CD4-positive, alpha-beta T cell treated with Interleukin-15 for 1 hour (primary cell): Measurements from ENCODE around the gene EIF3L.
A peak's percentile ranks its signal among the peaks of the same experiment; 100 is the strongest.

Experiments used
- DNase-seq: peaks from one replicate; pipeline ENCODE4 v3.0.0-alpha.2; 2020

EIF3L gene

DNA sequence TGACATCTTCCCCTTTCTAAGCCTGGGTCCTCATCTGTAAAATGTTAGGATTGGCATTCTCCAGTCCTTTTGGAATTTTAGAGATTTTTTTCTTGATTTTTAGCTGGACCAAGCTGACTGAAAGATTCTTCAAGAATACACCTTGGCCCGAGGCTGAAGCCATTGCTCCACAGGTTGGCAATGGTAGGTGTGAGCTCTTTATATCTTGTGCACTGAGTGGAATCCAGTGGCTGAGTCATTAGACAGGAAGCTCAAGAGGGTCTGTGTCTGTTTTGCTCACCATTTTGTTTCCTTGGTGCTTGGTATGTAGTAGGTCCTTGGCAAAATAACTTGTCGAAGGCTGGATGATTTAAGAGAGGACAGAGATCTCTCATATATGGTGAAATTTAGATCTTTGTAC, 6.2 kb downstream of the EIF3L start:
- no peak for DNase-seq

DNA sequence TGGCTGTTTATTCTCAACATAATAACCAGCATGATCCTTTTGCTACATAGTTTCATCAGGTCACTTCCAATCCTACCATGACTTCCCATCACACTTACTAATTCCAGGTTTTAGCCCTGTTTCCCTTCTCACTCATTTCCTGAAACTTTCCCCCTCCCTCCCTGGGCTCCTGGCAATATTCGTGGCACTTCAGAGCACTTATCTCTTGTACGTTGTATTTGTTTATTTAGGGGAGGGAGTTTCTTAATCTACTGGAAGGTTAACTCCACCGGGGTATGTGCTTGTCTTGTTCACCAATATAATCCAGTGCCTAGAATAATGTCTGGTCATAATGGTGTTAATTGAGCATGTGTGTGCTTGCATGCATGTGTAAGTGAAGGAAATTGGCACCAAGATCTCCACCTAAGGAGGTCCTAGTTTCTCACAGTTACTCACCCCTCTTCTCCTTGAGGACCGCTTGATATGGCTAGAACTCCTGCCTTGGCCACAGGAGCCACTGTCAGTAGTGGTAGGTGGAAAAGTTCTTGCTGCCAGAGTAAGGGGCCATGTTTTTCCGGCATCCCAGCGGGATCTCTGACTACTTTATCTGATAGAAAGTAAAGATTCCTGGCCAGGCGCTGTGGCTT, 11.7 kb downstream of the EIF3L start:
- no peak for DNase-seq

DNA sequence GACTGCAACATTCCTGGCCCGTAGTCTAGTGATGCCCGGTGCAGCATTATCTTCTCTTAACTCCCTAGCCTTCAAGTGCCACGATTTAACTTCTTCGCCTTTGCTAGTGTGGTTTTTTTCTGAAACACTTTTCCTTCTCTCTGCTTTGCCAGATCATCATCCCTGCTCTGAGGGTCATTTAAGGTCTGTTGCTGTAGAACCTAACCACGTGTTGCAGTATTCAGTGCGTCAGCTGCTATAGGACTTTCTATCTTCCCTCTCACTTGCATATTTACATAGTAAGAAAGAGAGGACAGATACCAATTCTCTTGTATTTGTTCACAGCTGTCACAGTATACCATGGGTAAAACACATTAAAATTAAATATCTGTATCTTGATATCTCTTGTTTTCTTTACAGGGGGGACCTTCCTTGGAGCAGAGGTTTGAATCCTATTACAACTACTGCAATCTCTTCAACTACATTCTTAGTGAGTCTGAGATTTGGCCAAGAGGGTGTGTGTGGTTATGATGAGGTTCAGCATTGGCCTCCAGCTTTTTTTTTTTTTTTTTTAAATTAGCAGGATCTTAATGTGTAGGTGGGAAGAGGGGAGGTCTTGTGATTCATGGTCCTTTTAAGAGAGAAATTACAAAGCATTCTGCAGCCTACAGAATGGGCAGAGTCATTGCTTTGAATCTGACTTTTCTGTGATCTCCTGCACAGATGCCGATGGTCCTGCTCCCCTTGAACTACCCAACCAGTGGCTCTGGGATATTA, 13.5 kb downstream of the EIF3L start:
- no peak for DNase-seq

DNA sequence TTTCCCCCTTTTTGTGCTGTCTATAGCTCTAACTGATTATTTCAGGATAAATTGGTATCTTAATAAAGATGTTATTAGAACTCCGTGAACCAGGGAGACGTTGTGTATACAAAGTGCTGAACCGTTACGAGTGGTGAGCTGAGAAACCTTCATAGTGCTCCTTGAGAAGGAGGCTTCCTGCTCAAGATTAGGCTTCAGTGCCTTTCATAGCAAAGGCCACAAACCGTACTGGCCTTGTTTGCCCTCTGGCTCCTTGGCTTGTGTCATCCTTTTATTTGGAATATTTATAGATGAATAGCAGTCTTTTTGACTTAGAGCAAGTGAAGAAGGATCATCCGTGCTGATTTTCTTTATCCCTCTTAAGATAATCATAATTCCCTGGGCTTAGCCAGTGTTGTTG, 16.3 kb downstream of the EIF3L start:
- DNase-seq = no peak

DNA sequence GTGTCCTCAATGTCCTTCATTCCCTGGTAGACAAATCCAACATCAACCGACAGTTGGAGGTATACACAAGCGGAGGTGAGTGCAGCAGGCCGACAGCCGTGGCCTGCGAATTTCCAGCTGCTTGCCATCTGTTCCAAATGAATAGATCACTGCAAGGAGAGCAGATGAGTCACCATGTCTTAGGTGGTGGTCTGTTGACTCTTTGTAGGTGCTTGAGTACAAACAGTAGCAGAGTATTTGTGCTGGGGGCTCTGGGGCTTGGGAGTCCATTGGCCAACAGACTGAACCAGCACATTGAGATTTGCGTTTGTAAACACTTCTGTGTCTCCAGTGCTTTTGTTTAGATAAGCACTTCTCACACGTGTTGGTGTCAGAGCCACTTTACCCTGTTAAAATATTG, 21.1 kb downstream of the EIF3L start:
- DNase-seq = no peak

DNA sequence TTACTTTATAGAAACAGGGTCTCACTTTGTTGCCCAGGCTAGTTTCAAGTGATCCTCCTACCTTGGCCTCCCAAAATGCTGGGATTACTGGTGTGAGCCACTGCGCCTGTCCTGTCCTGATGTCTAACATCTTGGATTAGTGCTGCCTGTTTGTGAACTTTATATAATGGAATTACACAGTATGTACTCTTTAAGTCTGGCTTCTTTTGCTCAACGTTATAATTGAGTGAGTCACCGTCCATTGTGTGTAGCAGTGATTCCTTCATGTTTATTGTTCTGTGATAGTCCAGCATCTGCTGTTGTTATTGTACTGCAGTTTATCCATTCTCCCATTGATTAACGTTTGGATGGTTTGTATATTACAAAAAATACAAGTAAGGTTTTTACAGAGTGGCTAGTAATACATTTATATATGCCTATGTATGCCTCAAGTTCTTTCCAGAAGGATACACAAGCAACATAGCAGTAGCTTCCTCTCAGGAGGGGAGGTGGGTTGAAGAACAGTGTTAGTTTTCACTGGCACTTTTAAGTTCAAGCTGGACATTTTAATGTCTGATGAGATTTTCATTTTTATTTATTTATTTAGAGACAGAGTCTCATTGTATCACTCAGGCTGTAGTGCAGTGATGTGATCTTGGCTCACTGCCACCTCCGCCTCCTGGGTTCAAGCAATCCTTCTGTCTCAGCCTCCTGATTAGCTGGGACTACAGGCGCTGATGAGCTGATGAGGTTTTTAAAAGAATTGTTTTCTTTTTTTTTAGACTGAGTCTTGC, 31.6 kb downstream of the EIF3L start:
- no peak for DNase-seq

DNA sequence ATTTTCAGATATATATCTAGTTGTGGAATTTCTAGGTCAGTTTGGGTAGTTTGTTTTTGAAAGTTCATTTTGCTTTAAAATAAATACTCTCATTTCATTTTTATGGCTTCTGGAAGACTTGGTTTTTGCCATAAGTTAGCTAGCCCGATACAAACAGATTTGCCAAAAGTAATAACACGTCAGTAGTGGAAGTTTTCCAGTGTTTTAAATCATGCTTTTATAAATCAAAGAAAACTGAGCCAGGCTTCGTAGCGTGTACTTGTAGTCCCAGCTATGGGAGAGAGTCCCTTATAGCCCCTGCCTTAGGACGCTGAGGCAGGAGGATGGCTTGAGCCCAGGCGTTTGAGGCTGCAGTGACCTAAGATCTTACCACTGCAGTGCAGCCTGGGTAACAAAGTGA, 35.2 kb downstream of the EIF3L start:
- DNase-seq = no peak

DNA sequence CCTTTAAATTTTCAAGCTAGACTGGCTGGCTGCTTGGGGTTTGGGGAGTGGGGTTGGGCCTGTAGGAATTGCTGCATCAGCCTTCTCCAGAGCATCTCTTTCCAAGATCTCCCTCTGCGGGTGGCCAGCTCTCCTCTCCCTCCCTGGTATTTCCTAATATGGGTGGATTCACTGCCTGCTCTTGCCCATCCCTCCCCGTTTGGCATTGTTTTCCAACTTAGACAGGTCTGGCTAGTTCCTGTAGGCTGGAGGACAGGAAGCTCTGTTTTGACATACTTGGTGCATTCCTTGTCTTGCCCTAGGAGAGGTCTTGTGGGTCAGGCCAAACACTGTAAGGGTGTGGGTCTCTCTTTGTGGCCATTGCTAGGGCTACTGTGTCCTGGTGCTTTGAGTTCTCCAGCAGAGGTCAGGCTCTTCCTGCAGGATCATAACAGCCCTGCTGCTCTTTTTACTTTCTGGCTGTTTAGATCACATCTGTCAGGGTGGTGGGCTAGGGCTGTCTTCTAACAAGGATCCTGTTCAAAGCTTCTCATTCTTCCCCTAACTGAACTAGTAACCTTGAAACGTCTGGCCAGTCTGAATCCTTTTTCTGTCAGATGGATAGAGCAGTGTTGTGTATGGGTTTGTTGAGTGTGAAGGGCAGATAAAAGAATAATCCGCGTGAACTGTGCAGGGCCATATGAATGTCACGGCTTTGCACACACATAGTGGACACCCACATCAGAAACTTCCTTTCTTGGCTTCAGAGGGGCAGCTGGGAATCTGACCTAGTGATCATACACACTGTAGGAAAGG, 38.6 kb downstream of the EIF3L start:
- DNase-seq = no peak

DNA sequence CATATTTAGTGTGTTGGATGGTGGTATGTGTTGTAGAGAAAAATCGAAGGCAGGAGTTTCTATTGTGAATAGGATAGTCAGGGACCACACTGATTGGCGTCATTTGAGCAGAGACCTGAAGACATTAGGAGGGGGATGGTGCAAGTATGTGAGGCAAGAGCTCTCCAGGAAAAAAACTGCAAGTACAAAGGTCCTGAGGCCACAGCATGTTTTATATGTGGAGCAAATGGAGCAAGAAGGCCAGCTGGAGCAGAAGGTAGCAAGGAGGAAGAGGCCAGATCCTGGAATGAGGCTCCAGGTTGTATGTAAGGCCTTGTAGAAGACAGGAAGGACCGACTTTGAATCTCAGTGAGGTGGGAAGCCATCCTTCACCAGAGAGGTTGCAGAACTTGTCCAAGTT, 42.7 kb downstream of the EIF3L start:
- no peak for DNase-seq

DNA sequence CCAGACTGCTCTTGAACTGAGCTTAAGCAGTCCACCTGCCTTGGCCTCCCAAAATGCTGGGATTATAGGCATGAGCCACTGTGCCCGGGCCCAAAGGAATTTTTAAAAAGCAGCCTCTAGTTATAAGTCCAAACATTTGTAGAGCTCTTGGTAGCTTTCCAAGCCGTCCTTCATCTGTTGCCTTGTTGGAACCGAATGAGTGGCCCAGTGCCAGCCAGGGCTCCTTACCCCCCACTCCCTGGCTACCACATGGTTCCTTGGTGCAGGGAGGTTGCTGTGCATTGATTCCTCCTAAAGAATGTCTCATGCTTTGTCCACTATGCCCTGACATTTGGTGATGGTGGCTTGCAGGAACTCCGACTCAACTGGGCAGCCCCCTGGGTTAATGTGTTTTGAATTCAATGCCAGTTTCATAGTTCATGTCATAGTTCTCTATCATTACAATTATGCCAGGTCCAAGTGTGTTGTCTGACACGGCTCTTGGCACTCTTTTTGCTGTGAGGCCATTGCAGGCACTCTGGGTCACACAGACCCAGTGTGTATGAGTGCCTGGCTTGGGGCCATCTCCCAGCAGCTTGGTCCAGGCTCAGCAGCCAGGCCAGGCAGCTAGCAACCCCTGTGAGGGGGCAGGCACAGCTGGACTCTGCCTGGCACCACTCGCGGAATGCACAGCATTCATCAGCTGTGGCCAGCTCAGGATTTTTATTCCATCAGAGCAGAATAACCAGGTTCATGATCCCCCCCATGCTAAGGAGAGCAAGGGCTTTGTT, 43.5 kb downstream of the EIF3L start:
- DNase-seq = no peak

DNA sequence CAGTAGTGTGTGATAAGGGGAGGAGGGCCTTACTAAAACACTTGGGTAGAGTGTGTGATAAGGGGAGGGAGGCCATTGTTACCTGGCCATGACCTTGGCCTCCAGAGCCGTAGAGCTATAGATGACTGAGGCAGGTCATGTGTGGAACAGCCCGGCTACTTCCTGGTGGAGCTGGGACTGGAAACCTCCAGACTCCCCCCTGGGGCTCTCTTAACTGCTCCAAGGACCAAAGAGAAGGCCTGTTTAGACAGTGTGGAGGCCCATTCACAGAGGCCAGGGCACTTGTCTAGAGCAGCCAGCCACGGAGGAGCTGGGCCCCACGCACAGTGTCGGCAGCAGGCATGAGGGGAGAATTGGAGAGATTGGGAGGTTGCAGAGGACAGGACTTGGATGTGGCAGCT, 44.4 kb downstream of the EIF3L start:
- no peak for DNase-seq

DNA sequence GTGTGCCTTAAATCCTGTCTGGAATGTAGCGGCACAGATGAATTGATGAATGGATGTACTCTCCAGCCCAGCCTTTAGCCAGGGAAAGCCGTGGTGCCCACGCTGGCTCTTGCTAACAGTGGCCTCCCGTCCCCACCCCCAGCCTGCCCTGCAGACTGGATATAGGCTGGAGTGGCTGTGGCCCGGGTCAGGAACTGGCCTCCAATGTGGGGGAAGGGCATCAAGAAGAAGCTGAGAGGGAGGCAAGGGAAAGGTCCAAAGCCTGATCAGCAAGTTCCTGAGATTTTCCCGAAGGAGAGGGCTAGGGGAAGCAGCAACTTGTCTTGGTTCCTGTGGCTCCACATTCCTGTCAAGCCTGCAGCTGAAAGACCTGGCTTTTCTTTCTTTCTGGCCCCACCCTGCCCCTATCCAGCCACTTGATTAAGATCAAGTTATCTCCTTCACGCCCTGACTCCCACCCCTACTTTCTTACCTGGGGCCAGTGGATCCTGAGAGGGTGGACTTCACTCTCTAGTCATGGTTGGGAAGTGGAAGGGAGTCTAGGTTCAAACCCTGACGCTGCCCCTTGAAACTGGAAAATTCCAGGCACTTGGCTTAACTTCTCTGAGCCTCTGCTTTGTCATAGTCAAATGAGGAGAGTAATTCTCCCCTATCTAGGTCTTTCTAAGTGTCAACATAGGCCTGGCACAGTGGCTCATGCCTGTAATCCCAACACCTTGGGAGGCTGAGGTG, 45.9 kb downstream of the EIF3L start:
- DNase-seq = no peak

DNA sequence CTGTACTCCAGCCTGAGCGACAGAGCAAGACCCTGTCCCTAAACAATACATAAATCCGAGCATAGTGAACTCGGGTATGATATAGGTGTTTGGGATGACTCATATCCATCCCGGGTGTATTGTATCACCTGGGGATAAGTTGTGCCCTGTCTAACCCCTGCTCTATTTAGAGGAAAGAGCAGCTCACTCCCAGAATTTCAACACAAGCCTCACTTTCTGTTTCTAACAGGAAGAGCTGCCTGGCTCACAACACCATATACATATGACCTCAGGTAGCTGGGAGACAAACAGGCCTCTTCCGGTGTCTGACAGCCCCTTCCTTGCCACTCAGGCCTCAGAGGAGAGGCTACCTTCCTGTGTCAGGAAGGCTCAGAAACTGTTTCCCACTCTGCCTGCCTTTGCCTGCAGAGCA, 47.0 kb downstream of the EIF3L start:
- DNase-seq = peak; percentile 59

DNA sequence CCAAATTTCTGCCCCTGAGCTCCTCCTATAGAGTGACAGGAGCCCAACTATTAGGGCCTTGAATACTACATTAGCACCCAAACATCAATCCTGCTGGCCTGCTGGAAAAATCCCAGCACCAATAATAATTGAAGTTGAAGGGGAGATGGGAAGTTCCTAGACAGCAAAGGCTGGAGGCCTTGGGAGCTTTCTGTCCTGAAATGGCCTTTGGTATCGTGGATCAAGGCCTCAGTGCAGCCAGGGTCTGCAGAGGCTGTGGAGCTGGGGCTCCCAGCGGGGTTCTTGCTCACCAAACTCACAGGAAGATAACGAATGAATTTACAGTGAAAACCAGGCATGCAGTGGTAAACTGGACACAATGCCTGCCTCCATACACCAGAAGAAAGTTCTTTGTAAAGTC, 47.7 kb downstream of the EIF3L start:
- no peak for DNase-seq

DNA sequence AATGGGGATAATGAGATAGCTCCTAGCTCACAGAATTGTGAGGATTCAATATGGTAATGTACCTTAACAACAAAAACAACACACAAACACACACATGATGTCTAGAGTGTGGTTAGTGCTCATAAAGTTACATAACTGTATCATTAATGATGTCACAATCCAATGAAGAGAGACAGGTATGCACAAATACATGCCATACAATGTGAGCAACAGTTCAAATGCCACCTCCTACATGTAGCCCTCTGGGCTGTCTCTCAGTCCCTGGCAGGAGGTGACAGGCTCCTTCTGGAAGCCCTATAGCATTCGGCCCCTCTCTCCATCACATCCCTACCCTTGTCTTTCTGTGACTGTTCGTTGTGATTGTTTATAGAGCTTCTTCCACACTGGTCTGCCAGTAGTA, 48.6 kb downstream of the EIF3L start:
- no peak for DNase-seq

DNA sequence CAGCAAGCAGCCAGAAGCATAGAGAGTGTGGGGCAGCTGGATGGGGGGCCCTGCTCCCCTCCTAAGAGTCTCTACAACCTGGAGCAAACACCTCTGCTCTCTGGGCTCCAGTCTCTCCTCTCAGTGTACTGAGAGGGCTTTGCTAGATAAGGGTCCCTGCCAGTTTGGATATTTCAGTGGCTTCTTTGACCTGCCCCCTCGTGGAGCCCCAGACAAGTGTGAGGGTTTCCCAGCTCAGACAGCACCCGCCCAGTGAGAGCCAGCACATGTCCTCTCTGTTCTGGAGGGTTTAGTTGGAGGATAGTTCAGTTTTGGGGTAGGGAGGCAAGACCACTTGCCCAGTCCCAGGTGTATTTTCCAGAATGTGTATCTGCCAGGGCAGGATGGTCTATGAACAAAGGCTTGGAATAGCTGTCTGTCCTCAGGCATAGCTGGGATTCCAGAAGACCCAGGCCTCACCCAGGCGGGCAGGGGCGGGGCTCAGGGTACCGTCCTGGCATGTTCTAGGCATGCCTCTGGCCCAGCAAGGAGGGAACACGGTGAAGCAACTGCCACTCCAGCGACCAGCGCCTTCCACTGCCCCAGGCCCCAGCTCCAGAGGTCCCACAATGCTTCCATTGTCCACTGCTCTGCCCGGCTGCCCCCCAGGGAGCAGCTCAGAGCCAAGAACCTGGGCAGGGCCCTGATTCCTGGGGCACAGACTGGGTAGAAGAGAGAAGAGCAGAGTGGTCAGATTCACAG, 49.4 kb downstream of the EIF3L start:
- DNase-seq = no peak

DNA sequence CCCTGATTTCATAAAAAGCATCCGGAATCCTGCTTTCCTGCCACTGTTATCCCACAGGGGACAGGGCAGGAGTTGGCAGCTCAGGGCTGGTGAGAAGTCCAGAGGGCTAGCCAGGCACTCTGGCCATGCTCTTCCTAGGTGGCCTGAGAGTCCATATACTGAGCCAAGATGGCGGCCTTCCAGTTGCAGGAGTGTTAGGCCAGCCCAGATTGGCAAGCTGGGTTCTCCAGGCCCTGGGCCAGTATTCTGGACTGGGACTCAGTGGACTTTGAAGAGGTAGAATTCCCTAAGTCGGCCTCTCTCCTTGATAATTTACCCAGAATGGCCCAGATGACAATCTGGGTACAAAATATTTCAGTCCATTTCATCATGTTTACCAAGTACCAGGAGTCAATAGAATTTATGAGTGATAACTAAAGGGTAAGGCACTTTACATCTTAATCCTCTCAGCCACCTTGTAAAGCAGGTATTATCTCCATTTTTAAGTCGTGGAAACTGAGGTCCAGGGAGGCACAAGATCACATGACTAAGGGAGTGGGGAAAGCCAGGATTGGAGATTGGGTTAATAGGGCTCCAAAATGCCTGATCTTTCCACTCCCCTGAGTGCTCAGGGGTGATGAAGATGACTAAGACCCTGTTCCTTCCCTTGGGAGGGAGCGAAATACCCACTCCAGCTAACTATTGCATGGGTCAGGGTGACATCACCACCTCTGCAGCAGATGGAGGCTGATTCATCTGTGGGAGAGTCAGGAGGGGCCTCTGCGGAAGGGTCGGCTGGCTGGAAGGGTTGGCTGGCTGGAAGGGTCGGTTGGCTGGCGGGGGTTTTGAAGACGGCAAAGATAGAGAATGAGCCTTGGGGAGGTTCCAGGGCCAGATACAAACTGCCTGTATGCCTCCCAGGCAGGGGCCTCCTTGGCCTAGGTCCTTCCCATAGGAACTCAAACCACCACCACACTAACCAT, 55.6 kb downstream of the EIF3L start:
- DNase-seq = peak; percentile 48

DNA sequence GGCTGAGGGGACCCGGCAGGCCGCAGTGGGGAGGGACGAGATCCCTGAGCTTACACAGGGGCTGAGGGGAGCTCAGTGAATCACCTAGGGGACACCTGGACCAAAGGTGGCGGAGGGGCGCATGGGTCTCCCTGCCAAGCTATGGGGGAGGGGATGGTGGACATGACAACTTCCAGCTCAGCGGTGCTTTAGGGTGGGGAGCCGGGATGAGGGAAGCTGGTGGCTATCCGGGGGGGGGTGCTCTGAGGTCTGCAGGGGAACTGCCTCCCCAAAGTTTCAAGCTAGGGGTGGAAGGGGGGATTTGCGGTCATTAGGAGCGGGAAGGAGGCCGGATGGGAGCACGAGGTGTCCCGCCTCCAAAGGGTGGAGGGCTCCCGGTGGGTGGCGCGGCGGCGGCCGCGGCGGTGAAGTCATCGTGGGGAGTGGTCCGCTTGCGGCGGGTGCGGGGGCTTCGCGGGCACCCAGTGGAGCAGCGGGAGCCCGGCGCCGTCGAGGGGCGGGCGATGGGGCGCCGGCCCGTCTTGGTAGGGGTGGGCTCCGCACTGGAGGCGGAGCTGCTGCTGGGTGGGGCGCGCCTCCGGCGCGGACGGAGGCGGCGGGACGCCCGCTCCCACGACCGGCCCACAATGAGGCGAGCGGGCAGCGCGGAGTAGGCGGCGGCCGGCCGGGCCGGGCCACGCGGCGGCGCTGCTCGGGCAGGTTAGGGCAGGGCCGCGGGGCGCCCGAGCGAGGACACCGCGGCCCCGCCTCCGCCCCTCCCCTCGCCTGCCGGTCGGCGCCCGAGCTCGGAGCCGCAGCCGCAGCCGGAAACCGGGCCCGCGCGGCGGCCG, 56.5 kb downstream of the EIF3L start, which contains the start of gene MICALL1:
MICALL1 (plus strand) TSS at position 764 of the 830 bp plus-strand sequence. CDS start 126 bp downstream, outside the sequence.
- peak; percentile 69 for DNase-seq
